ENCODE results near the gene CCDC169. TPM values are rescaled to one million over a fixed set of nuclear protein-coding genes. Genes with fewer than 3 reads are reported as not detected.

Gene CCDC169
- total and polyA plus RNA-seq, 2 experiments from 2014 or later: 1.9 to 7.7 TPM

- no peaks in the 10 kb centered on the region for H3K27me3 ChIP-seq
- no peak overlapping the region for H3K27ac ChIP-seq
- no peaks in the 10 kb centered on the region for H4K20me1 ChIP-seq (ENCODE audit: insufficient read depth, poor library complexity, severe bottlenecking)
- H3K79me2 ChIP-seq: no peaks in the 10 kb centered on the region
- no peaks in the 10 kb centered on the region for H3K9me3 ChIP-seq (ENCODE audit: low read depth)
- no peak for DNase-seq (ENCODE audit: low spot score)
- no peaks in the 10 kb centered on the region for H3K9me2 ChIP-seq (replicated peaks; ENCODE audit: insufficient read depth)
- no peak for TF ChIP-seq CTCF (IDR thresholded peaks at IDR 0.05; ENCODE audit: poor library complexity)
- TF ChIP-seq EZH2 (IDR thresholded peaks at IDR 0.05; ENCODE audit: borderline replicate concordance): no peak
- TF ChIP-seq EZH2phosphoT487 (IDR thresholded peaks at IDR 0.05; ENCODE audit: low read depth, severe bottlenecking, unreplicated experiment): no peak
- 89% methylated on average over 4 of the region's 4 CpGs for WGBS (ENCODE audit: low lambda C conversion rate, missing lambda C conversion rate)
- no peaks in the 10 kb centered on the region for H3K36me3 ChIP-seq (replicated peaks; ENCODE audit: insufficient read depth, low read depth)
- H3K4me3 ChIP-seq: no peak overlapping the region
- H2AFZ ChIP-seq: no peak overlapping the region
- no peak overlapping the region for H3K4me2 ChIP-seq
- no peaks in the 10 kb centered on the region for H3K4me1 ChIP-seq (ENCODE audit: insufficient read depth)
These were observed 86.0 kb downstream of the CCDC169 start for GRCh38 chr13:36211567-36211966.

DNA sequence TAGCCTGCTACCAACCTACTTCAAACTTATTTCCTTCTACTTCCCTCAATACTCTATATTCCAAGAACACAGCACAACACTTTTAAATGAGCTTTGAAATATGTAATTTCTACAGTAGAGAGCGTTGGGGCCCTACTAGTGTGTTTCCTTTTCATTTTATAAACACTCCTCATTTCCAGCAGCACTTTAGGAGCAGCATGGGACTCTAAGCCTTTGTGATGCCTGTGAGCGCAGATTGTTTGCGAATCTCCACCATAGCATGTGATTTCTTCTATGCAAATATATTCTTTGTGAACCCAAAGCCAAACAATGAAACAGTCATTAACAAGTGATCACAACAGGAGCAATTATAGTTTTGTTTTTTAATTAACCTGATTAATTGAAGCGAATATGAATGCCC, 86.9 kb downstream of the CCDC169 start:
- Histone ChIP-seq H3K27ac (no peak overlapping the region), H3K4me3 (no peak overlapping the region), H3K79me2 (no peaks in the 10 kb centered on the region), H3K9me2 (replicated peaks; ENCODE audit: insufficient read depth) (no peaks in the 10 kb centered on the region), H4K20me1 (ENCODE audit: insufficient read depth, poor library complexity, severe bottlenecking) (no peaks in the 10 kb centered on the region), H2AFZ (no peak overlapping the region), H3K4me2 (no peak overlapping the region), H3K4me1 (ENCODE audit: insufficient read depth) (no peaks in the 10 kb centered on the region), H3K27me3 (no peaks in the 10 kb centered on the region), H3K9me3 (ENCODE audit: low read depth) (no peaks in the 10 kb centered on the region), H3K36me3 (replicated peaks; ENCODE audit: insufficient read depth, low read depth) (no peaks in the 10 kb centered on the region)
- TF ChIP-seq EZH2 (IDR thresholded peaks at IDR 0.05; ENCODE audit: borderline replicate concordance): no peak
- no peak for TF ChIP-seq EZH2phosphoT487 (IDR thresholded peaks at IDR 0.05; ENCODE audit: low read depth, severe bottlenecking, unreplicated experiment)
- TF ChIP-seq CTCF (IDR thresholded peaks at IDR 0.05; ENCODE audit: poor library complexity): no peak
- DNase-seq (ENCODE audit: low spot score): no peak
- 90% methylated on average over 4 of the region's 4 CpGs for WGBS (ENCODE audit: low lambda C conversion rate, missing lambda C conversion rate)

DNA sequence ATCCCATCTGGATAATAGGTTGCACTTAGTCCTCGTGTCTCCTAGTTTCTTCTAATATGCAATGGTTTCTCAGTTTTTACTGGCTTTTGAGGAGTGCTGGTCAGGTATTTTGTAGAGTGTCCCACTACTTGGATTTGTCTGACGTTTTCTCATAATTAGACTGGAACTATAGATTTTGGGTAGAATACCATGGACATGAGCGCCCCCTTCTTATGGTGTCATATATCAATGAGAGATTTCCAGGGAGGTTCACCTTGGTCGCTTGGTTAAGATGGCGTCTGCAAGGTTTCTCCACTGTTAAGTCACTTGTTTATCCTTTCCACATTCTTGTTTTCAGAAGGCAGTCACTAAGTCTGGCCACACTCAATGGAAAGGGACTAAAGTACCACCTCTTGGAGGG, 89.9 kb downstream of the CCDC169 start:
- TF ChIP-seq EZH2phosphoT487 (IDR thresholded peaks at IDR 0.05; ENCODE audit: low read depth, severe bottlenecking, unreplicated experiment) (no peak), CTCF (IDR thresholded peaks at IDR 0.05; ENCODE audit: poor library complexity) (no peak), EZH2 (IDR thresholded peaks at IDR 0.05; ENCODE audit: borderline replicate concordance) (no peak)

More for the DNA sequence above, 89.9 kb downstream of the CCDC169 start:
- no peaks in the 10 kb centered on the region for H3K9me3 ChIP-seq (ENCODE audit: low read depth)
- H3K36me3 ChIP-seq (replicated peaks; ENCODE audit: insufficient read depth, low read depth): no peaks in the 10 kb centered on the region
- no peak overlapping the region for H3K4me2 ChIP-seq
- H3K4me1 ChIP-seq (ENCODE audit: insufficient read depth): no peaks in the 10 kb centered on the region
- H3K27me3 ChIP-seq: no peaks in the 10 kb centered on the region
- no peaks in the 10 kb centered on the region for H3K9me2 ChIP-seq (replicated peaks; ENCODE audit: insufficient read depth)
- no peak overlapping the region for H3K27ac ChIP-seq
- H4K20me1 ChIP-seq (ENCODE audit: insufficient read depth, poor library complexity, severe bottlenecking): no peaks in the 10 kb centered on the region
- no peak for DNase-seq (ENCODE audit: low spot score)
- 87% methylated on average over 5 of the region's 5 CpGs for WGBS (ENCODE audit: low lambda C conversion rate, missing lambda C conversion rate)
- H3K79me2 ChIP-seq: no peaks in the 10 kb centered on the region
- H2AFZ ChIP-seq: no peak overlapping the region
- H3K4me3 ChIP-seq: no peak overlapping the region

Data from hepatocyte (in vitro differentiated cells).